ENCODE data around the gene HDGFL1.

DNA sequence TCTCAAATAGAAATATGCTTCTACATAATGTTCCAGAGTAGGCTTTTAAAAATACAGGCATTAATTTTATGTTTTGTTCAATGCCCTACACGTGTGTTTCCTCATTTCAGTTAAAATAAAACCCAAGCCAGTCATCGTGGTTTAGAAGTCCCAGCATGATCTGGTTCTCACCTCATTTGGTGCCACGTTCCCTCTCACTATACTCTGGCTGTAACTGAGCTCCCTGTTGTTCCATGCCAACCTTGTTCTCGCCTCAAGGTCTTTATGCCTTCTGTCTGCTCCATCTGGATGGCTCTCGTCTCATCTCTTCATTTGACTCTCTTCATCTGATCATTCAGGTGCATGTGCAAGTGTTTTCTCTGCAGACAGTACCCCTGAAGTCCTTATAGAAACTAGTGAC, 32.6 kb downstream of the HDGFL1 start:
- TF ChIP-seq CTCF (IDR thresholded peaks at IDR 0.05) (no peak), POLR2A (IDR thresholded peaks at IDR 0.05) (no peak)
